HEK293T (cell line): ENCODE data around the gene SLN.

Experiments
- CTCF ChIA-PET: fragments of 350-600 bp; formaldehyde crosslinking; extraction: SDS; loops from one replicate; lab custom pipeline; 2021; ENCODE audit warnings: antibody characterized with exemption, inconsistent platforms; lab: Yijun Ruan, JAX
- POLR2A ChIA-PET: fragments of 350-600 bp; formaldehyde crosslinking; extraction: SDS; loops from one replicate; lab custom pipeline; 2020; ENCODE audit warnings: antibody characterized with exemption, inconsistent platforms; lab: Yijun Ruan, JAX
- DNase-seq: peaks from one replicate; pipeline ENCODE4 v3.0.0; 2012; ENCODE audit warnings: mixed read lengths; ENCODE audit errors: extremely low spot score
- ARNT ChIP-seq: fragments of 450-650 bp; IDR thresholded peaks from 2 replicates; pipeline ENCODE4 v1.6.1; 2017; ENCODE audit warnings: mild to moderate bottlenecking
- BHLHE40 ChIP-seq: fragments of 450-650 bp; IDR thresholded peaks from 2 replicates; pipeline ENCODE4 v1.6.1; 2016; ENCODE audit warnings: mild to moderate bottlenecking, moderate library complexity, borderline replicate concordance
- CTBP1 ChIP-seq: fragments of 450-650 bp; IDR thresholded peaks from 2 replicates; pipeline ENCODE4 v1.6.1; 2016; ENCODE audit warnings: borderline replicate concordance
- ELF4 ChIP-seq: fragments of 450-650 bp; IDR thresholded peaks from 2 replicates; pipeline ENCODE4 v1.6.1; 2017; ENCODE audit warnings: antibody characterized with exemption
- FOXA1 ChIP-seq: fragments of 450-650 bp; IDR thresholded peaks from 2 replicates; pipeline ENCODE4 v1.6.1; 2016; ENCODE audit warnings: mild to moderate bottlenecking
- FOXK2 ChIP-seq: fragments of 450-650 bp; IDR thresholded peaks from 2 replicates; pipeline ENCODE4 v1.6.1; 2016; ENCODE audit warnings: mild to moderate bottlenecking
- FOXM1 ChIP-seq: fragments of 450-650 bp; IDR thresholded peaks from 2 replicates; pipeline ENCODE4 v1.6.1; 2017; ENCODE audit warnings: mild to moderate bottlenecking, borderline replicate concordance
- HDGF ChIP-seq: fragments of 450-650 bp; IDR thresholded peaks from 2 replicates; pipeline ENCODE4 v1.6.1; 2017; ENCODE audit warnings: antibody characterized with exemption, borderline replicate concordance
- L3MBTL2 ChIP-seq: fragments of 450-650 bp; conservative IDR thresholded peaks from 2 replicates; pipeline ENCODE4 v1.6.1; 2016; ENCODE audit warnings: mild to moderate bottlenecking
- LEF1 ChIP-seq: fragments of 450-650 bp; IDR thresholded peaks from 2 replicates; pipeline ENCODE4 v1.6.1; 2017; ENCODE audit warnings: mild to moderate bottlenecking, borderline replicate concordance
- NFRKB ChIP-seq: fragments of 450-650 bp; IDR thresholded peaks from 2 replicates; pipeline ENCODE4 v1.6.1; 2016; ENCODE audit warnings: mild to moderate bottlenecking, moderate library complexity
- SP1 ChIP-seq: fragments of 450-650 bp; IDR thresholded peaks from 2 replicates; pipeline ENCODE4 v1.6.1; 2017
- SUZ12 ChIP-seq: fragments of 450-650 bp; IDR thresholded peaks from 2 replicates; pipeline ENCODE4 v1.6.1; 2016; ENCODE audit warnings: mild to moderate bottlenecking
- TARDBP ChIP-seq: fragments of 450-650 bp; IDR thresholded peaks from 2 replicates; pipeline ENCODE4 v1.6.1; 2016
- ZNF384 ChIP-seq: fragments of 450-650 bp; IDR thresholded peaks from 2 replicates; pipeline ENCODE4 v1.6.1; 2016
- TF ChIP-seq, protein P1 (sequence below): fragments of 450-650 bp; IDR thresholded peaks from 2 replicates; pipeline ENCODE4 v1.6.1; 2016

The SLN gene

DNA sequence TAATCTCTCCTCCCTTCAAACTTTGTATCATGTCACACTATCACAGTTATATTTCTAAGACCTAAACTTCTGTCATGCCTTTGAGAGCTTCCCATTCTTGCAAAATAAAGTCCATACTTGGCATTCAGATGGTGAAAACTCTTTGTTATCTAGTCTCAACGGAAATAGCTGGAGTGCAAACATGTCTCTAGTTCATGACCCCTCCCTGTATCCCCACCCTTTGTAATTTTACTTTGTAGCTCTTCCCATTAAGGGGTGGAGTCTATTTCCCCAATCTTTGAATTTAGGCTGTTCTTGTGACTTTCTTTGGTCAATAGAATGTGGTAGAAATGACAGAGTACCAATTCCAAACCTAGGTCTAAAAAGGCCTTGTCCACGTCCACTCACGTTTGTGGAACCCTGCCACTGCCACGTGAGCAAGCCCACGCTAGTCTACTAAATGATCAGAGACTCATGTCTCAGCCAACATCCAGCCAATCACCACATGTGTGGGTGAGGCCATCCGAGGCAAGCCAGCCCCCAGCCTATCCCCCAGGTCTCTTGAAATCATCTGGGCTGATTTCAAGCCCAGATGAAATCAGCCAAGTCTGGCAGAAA is 23.4 kb downstream of the SLN start:
- DNase-seq = no peak
- TF ChIP-seq ARNT (no peak), FOXA1 (no peak), ELF4 (no peak), SP1 (no peak), CTBP1 (no peak), FOXK2 (no peak), NFRKB (no peak)
- POLR2A ChIA-PET = no interaction called here
- CTCF ChIA-PET = interaction anchor here (0.9 to 3.4 kb wide), 8 partner anchors 9 to 142 kb away, joined by 3 to 40 read pairs (median 5); partner anchors contain the start of gene ALKBH8

DNA sequence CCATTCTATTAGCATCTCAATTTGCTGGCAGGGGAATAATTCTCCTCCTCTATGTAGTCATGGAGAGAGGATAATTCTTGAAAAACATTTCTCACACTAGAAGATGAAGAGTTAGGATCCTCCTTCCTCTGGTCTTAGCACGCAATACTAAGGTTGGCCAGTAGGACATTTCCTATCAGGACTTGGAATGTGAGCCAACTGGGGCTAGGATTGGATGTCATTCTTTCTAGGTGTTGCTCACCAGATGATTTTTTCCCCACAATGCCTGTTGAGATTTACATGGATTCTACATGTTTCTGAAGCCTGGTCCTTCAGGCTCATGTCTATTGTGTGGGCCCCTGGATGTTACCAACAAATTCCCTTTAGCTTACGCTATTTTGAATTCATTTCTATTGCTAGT is 28.0 kb downstream of the SLN start:
- no peak for TF ChIP-seq FOXK2
- no peak for TF ChIP-seq SP1
- no peak for TF ChIP-seq TARDBP
- no peak for TF ChIP-seq FOXA1
- TF ChIP-seq ZNF384 = no peak
- no peak for TF ChIP-seq LEF1
- no peak for TF ChIP-seq L3MBTL2
- TF ChIP-seq FOXM1 = no peak
- no peak for TF ChIP-seq SUZ12
- TF ChIP-seq, protein P1, sequence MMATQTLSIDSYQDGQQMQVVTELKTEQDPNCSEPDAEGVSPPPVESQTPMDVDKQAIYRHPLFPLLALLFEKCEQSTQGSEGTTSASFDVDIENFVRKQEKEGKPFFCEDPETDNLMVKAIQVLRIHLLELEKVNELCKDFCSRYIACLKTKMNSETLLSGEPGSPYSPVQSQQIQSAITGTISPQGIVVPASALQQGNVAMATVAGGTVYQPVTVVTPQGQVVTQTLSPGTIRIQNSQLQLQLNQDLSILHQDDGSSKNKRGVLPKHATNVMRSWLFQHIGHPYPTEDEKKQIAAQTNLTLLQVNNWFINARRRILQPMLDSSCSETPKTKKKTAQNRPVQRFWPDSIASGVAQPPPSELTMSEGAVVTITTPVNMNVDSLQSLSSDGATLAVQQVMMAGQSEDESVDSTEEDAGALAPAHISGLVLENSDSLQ = no peak
- no peak for TF ChIP-seq ELF4
- TF ChIP-seq ARNT = no peak
- TF ChIP-seq HDGF = no peak
- no peak for TF ChIP-seq CTBP1
- no peak for TF ChIP-seq BHLHE40
- no peak for TF ChIP-seq NFRKB
- peak; percentile 53 for DNase-seq
- CTCF ChIA-PET = no interaction called here
- POLR2A ChIA-PET = no interaction called here

GRCh38 chr11:107683061-107683460 is 28.8 kb downstream of the SLN start:
- no peak for DNase-seq
- CTCF ChIA-PET = no interaction called here
- TF ChIP-seq CTBP1 (no peak), ZNF384 (no peak), LEF1 (no peak), SP1 (no peak), HDGF (no peak), FOXK2 (no peak), FOXM1 (no peak), FOXA1 (no peak), ARNT (no peak), TARDBP (no peak), L3MBTL2 (no peak), SUZ12 (no peak), NFRKB (no peak), BHLHE40 (no peak), ELF4 (no peak)
- TF ChIP-seq, protein P1 = no peak
- POLR2A ChIA-PET = no interaction called here

DNA sequence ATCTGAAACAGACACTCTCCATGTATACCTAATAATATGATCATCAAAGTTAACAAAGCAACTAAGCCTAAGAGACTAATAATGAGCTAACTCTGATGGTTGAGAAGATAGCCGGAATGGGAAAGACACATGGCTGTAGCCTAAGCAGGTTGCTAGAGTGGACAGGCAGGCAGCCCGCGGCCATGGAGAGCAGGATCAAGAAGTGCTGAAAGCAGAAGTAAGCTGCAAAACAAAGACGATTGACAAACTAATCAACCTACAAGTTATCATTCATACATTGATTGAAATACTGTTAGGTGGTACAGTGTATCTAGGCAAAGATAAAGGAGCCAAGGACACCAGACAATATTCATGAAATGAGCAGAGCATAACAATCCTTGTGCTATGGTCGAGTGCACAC is 29.3 kb downstream of the SLN start:
- ChIA-PET POLR2A (no interaction called here), CTCF (no interaction called here)
- DNase-seq = no peak
- TF ChIP-seq ELF4 (no peak), HDGF (no peak), NFRKB (no peak), LEF1 (no peak), TARDBP (no peak), BHLHE40 (no peak), SUZ12 (no peak), FOXK2 (no peak)

- DNase-seq = no peak
- POLR2A ChIA-PET = no interaction called here
- TF ChIP-seq ZNF384 (no peak), NFRKB (no peak), L3MBTL2 (no peak), SP1 (no peak), FOXA1 (no peak), FOXK2 (no peak), LEF1 (no peak), ARNT (no peak), CTBP1 (no peak), ELF4 (no peak)
- CTCF ChIA-PET = no interaction called here
Measured at GRCh38 chr11:107682171-107682570, 29.7 kb downstream of the SLN start.

DNA sequence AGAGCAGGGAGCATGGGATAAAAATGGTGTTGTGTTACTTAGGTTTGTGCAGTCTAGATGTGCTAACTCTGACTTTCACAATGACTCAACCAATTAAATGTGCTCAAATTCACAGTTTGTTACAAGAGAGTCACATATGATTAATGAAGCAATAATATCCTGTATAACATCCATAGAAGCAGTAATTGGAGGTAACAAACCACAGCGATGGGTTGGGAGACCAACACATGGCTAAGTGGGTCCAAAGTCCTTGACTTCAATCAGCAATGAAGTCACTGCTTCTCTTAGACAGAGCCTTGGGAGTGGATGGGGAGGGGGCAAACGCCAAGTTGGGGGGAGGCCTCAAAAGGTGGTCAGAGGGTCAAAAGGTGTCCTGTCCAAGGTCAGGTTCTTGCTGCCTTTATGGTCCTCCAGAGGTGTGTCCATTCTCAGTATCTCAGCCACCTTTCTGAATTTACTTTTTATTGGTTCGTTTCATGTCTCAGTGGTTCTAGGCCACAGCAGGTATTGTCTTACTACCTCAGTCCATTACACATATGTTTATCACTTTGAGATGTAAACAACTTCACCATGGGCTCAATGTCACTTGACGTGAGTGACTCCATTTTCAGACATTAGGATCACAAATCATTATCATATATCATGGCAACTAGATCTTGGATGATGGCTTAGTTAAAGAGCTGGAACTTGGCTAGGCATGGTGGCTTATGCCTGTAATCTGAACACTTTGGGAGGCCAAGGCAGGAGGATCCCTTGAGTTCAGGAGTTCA is 32.4 kb downstream of the SLN start:
- POLR2A ChIA-PET = no interaction called here
- TF ChIP-seq SUZ12 (no peak), FOXK2 (no peak), ARNT (no peak), NFRKB (no peak), TARDBP (no peak), ZNF384 (no peak), FOXA1 (no peak), CTBP1 (no peak), SP1 (no peak), BHLHE40 (no peak), L3MBTL2 (no peak), HDGF (no peak), LEF1 (no peak), FOXM1 (no peak), ELF4 (no peak)
- TF ChIP-seq, protein P1 = no peak
- CTCF ChIA-PET = interaction anchor here (0.6 kb wide), 1 partner anchor 9 kb away, joined by 3 read pairs; no protein-coding TSS in a partner anchor
- no peak for DNase-seq
